ENCODE results near the gene MPG. TPM values are rescaled to one million over a fixed set of nuclear protein-coding genes. Genes with fewer than 3 reads are reported as not detected.

MPG gene
- total RNA-seq, 1 donor from 2014 or later: 174 TPM

Other genes starting within 250 kb of the MPG start
- gene POLR3K, start 24.6 kb upstream of the MPG start, total RNA-seq: 4.8 and 8.5 TPM in 2 replicates
- gene SNRNP25, start 24.4 kb upstream of the MPG start, total RNA-seq: 20.7 and 25.1 TPM in 2 replicates
- 46.6 and 75.5 TPM in 2 replicates for gene RHBDF1, start 5.6 kb upstream of the MPG start, total RNA-seq
- gene NPRL3, start 60.4 kb downstream of the MPG start, total RNA-seq: 15.1 and 39.6 TPM in 2 replicates
- not detected in 2 replicates for gene HBZ, start 74.4 kb downstream of the MPG start, total RNA-seq
- gene HBM, start 87.8 kb downstream of the MPG start, total RNA-seq: not detected in 2 replicates
- not detected in 2 replicates for gene HBA2, start 94.7 kb downstream of the MPG start, total RNA-seq
- not detected in 2 replicates for gene HBA1, start 98.5 kb downstream of the MPG start, total RNA-seq
- gene HBQ1, start 102.2 kb downstream of the MPG start, total RNA-seq: 3.7 and 4.9 TPM in 2 replicates
- gene LUC7L, start 151.2 kb downstream of the MPG start, total RNA-seq: 45.6 and 85.6 TPM in 2 replicates
- 112 and 124 TPM in 2 replicates for gene FAM234A, start 156.6 kb downstream of the MPG start, total RNA-seq
- gene RGS11, start 197.7 kb downstream of the MPG start, total RNA-seq: 2.3 and 3.9 TPM in 2 replicates
- gene ARHGDIG, start 202.4 kb downstream of the MPG start, total RNA-seq: 0.64 and 4.0 TPM in 2 replicates
- gene PDIA2, start 204.9 kb downstream of the MPG start, total RNA-seq: 0.23 TPM in 1 of 2 replicates, not detected in the other

All from glomerular endothelial cell (primary cell).